Mononuclear cell (primary cell): Measurements from ENCODE around the gene MIXL1. TPM values are rescaled to one million over a fixed set of nuclear protein-coding genes. Genes with fewer than 3 reads are reported as not detected.

Source experiments
- H3K27me3 ChIP-seq: 2 replicates; pipeline ENCODE4 v1.6.0; 2011; ENCODE audit warnings: low read length, control low read depth; ENCODE audit not compliant: insufficient read depth
- H3K4me1 ChIP-seq: 2 replicates; pipeline ENCODE4 v1.5.1; 2011; ENCODE audit warnings: mild to moderate bottlenecking, low read length, control low read depth; ENCODE audit not compliant: insufficient read depth
- H3K4me3 ChIP-seq: 2 replicates; pipeline ENCODE4 v1.5.1; 2011; ENCODE audit warnings: mild to moderate bottlenecking, low read length, moderate library complexity
- H3K9me3 ChIP-seq: 2 replicates; pipeline ENCODE4 v1.5.1; 2011; ENCODE audit warnings: low read depth, mild to moderate bottlenecking, control low read depth, low read length
- total RNA-seq: library from RNA; depleted of rRNA; stranded (reverse); fragments of >200 nt; gene quantifications from one replicate; pipeline ENCODE4 v1.2.3, GENCODE V29; 2012

MIXL1 gene
- total RNA-seq, 1 donor = not detected

DNA sequence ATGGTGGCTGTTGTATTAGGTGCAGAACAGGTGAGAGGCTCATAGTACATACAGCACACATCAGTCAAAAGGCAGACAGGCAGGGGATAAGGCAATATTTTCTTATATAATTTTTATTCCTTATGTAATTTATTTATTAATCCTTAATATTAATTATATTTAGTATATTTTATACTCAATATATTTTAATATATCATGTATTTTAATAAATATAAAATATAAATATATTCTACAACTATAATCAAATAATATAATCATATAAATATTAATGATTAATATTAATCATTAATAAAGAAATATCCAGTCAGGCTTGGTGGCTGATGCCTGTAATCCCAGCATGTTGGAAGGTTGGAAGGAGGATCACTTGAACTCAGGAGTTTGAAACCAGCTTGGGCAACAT is 19.3 kb upstream of the MIXL1 start:
- no peaks in the 10 kb centered on the region for H3K9me3 ChIP-seq
- H3K4me1 ChIP-seq = peaks cover 7% of the 10 kb centered on the region
- H3K4me3 ChIP-seq = no peak overlapping the region
- no peaks in the 10 kb centered on the region for H3K27me3 ChIP-seq

DNA sequence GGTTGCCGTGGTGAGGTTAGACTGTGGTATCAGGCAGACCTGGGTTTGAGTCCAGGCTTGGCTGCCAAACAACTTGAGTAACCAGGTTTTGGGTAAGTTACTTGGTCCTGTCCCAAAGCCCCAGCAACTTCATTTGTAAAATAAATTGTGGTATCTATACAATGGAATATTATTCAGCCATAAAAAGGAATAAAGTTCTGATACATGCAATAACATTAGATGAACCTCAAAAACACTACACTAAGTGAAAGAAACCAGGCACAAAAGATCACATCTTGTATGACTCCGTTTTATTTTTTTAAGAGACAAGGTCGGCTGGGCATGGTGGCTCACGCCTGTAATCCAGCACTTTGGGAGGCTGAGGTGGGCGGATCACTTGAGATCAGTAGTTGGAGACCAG is 16.4 kb upstream of the MIXL1 start:
- Histone ChIP-seq H3K9me3 (no peaks in the 10 kb centered on the region), H3K4me3 (no peak overlapping the region), H3K4me1 (no peaks in the 10 kb centered on the region), H3K27me3 (no peaks in the 10 kb centered on the region)

DNA sequence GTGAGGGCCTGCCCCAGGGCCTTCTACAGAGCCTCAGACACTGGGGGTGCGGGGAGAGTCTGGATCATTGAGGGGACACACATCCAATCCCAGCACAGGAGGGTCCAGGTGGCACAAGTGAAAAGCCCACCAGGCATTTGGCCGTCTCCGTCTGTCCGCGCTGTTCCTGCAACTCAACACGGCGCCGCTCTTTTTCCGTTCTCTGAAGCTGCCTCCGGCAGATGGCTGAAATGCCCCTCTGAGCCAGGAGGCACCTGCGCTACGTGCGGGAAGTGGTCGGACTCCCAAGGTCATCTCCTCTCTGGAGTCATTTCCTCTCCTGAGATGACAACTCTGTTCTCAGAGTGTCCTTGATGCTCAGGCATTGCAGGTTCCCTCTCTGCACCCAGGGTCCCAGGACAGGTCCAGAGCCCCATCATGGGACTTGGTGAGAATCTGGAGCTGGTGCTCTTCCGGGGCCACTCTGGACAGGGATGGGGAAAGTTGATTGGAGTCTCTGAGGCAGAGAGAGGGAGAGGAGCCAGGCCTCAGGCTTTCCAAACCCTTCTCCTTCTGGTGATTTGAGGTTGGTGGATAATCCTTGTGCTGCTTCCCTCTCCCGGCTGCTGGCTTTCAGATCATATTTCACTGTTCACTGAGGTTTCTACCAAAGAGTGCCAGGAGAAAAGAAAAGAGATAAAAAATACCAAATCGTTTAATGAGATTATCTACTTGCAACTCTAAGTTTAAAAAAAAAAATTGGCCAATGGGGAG is 14.0 kb upstream of the MIXL1 start:
- no peaks in the 10 kb centered on the region for H3K9me3 ChIP-seq
- H3K4me1 ChIP-seq = no peaks in the 10 kb centered on the region
- H3K27me3 ChIP-seq = no peaks in the 10 kb centered on the region
- no peak overlapping the region for H3K4me3 ChIP-seq

DNA sequence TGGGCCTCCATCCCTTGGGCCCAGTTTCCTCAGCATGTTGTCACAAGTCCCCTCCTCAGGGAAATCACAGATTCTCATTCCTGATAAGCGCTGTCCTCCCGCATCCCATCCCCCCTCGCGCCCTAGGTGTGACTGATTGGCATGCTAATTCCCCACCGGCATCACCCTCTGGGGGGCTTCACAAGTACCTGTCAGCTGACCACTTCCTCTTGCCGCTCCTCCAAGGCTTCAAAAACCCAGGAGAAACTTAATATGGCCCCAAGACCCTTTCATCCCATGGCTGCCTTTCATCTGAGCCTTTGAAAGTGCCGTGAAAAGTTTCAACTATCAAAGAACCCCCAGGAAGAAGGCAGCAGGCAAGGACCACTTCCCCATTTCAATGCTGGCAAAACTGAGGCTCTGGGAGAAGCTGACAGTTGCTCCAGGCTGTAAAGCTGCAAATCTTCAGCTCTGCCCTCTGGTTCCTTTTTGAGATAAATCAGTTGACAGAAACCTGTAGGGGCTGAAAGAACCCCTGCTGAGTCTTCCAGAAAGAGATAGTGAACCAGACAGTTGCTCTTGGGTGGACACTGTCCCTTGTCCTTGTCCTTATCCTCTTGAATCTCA is 12.8 kb upstream of the MIXL1 start:
- H3K4me1 ChIP-seq = no peaks in the 10 kb centered on the region
- H3K4me3 ChIP-seq = no peak overlapping the region
- no peaks in the 10 kb centered on the region for H3K9me3 ChIP-seq
- H3K27me3 ChIP-seq = no peaks in the 10 kb centered on the region

DNA sequence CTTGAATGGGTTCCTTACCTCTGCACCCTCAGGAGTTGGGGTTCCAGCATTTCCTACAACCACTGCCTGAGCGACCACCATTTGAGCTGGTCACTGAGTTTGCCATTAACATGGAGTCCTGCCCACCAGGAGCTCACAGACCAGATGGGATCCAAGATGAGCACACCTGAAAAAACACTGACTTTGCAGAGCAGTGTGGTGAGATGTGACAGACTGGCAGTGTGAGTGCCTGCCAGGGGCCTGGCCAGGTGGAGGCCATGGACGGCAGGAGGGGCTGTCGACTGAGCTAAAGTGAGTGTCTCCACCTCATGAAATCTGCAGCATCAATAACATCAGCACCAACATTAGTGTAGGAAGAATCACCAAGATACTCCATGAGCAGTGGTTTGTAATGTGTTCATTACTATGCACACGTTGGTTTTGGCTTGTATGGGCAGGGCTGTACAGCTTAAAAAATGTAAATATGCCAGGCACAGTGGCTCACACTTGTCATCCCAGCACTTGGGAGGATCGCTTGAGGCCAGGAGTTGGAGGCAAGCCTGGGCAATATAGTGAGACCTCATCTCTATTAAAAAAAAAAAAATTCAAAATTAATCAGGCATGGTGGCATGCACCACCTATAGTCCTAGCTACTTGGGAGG is 12.2 kb upstream of the MIXL1 start:
- no peaks in the 10 kb centered on the region for H3K9me3 ChIP-seq
- H3K4me1 ChIP-seq = no peaks in the 10 kb centered on the region
- no peaks in the 10 kb centered on the region for H3K27me3 ChIP-seq
- no peak overlapping the region for H3K4me3 ChIP-seq

DNA sequence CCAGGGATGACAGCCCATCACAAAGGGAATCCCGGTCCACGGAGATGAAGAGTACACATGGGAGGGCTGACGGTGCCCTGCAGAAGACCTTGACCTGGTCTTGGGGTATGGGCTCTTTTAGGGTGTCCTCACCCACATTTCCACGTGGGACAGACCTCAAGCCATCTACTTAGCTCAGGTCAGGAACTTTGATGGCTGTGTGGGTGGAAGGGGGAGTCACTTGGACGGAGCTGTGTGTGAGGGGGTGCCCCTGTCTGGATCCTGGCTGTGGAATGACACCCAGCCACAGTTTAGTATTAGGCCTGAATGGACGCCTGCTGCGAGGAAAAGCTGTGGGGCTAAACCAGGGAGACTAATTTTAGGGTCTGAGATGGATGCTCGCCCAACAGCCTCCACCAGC is 10.9 kb upstream of the MIXL1 start:
- Histone ChIP-seq H3K9me3 (no peaks in the 10 kb centered on the region), H3K4me1 (no peaks in the 10 kb centered on the region), H3K4me3 (no peak overlapping the region), H3K27me3 (no peaks in the 10 kb centered on the region)

DNA sequence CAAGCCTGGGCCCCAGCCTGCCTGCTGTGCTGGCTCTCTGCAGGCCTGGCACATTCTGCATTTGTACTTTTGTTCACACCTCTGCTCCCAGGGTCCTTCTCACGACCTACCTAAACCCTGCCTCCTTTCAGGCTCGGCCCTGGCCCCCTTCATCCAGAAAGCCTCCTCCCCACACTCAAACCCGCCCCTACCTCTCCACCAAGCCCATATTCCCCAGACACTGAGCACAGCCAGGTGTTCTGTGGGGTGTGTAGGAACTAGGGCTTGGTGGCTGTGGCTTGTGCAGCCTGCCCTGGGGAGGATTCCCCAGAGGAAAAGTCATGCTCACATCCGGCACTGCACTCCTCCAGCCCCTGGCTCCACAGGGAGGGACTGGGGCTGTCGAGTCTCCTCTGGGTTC is 8.2 kb upstream of the MIXL1 start:
- H3K9me3 ChIP-seq = no peaks in the 10 kb centered on the region
- no peaks in the 10 kb centered on the region for H3K4me1 ChIP-seq
- no peaks in the 10 kb centered on the region for H3K27me3 ChIP-seq
- H3K4me3 ChIP-seq = no peak overlapping the region

DNA sequence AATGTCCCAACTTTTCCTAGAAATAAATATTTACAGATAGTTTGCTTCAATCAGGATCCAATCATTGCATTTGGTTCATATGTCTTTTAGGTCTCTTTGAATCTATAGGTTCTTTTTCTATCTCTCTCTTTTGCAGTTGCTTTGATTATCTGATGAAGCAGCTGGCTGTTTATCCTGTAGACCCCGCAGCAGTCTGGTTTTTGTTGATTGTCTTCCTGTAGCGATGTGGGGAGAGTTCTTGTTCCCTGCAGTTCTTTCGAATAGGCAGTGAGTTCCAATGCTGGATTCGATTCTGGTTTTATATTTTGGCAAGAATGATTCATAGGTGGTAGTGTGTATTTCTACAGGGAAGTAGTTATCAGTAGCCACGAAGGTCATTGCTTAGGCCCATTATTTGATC is 7.4 kb upstream of the MIXL1 start:
- no peaks in the 10 kb centered on the region for H3K9me3 ChIP-seq
- no peak overlapping the region for H3K4me3 ChIP-seq
- no peaks in the 10 kb centered on the region for H3K27me3 ChIP-seq
- H3K4me1 ChIP-seq = no peaks in the 10 kb centered on the region

DNA sequence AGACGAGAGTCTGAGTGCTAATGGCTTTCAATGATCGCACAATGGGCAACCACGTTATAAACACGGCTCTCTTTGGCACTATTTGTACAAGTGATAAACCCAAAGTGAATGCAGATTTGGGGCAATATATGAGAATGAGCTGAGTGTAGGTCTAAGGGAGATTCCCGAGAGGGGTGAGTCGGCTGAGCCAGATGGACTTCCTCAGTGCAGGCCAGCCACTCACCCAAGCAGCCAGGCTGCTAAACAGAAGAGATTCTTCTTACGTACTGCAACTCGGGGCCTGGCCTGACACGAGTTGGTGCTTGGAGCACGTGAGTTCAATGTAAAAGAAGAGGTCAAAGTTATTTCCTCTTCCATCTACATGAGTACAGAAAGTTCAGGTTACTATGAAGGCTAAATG is 6.2 kb upstream of the MIXL1 start:
- H3K9me3 ChIP-seq = no peaks in the 10 kb centered on the region
- no peak overlapping the region for H3K4me3 ChIP-seq
- H3K27me3 ChIP-seq = no peaks in the 10 kb centered on the region
- no peaks in the 10 kb centered on the region for H3K4me1 ChIP-seq

DNA sequence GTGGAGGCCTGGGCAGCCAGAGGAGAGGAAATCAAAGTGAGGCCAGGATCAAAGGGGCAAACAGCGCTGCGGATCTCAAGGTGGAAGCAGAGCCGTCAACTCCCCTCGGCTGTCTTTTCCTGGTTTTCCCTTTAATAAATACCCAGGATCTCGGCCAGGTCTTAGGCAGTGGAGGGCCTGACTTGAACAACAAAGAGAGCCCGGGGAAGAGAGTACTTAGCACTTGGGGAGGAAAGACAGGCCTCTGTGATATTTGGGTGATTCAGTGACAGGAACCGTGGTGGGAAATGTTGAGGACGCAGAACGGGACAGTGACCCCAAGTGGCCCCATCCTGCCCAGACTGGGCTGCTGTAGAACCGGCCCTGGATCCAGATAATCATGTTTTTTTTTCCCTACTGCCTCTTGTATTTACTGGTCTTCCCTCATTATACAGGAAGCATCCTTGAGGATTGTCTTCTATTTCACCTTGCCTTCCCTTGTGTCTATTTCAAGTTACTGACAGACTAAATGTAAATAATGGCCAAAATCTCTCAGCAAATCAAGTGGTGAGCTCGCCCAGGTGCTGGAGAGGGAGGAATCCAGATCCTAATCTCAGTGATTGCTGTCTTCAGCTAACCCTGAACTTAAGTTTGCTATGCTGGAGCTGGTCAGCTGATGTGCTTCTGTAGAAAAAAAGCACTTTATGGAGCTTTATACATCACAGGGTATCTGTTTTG is 2.8 kb upstream of the MIXL1 start:
- peaks cover 11% of the 10 kb centered on the region for H3K27me3 ChIP-seq
- H3K4me3 ChIP-seq = no peak overlapping the region
- H3K9me3 ChIP-seq = no peaks in the 10 kb centered on the region
- peaks cover 6% of the 10 kb centered on the region for H3K4me1 ChIP-seq

DNA sequence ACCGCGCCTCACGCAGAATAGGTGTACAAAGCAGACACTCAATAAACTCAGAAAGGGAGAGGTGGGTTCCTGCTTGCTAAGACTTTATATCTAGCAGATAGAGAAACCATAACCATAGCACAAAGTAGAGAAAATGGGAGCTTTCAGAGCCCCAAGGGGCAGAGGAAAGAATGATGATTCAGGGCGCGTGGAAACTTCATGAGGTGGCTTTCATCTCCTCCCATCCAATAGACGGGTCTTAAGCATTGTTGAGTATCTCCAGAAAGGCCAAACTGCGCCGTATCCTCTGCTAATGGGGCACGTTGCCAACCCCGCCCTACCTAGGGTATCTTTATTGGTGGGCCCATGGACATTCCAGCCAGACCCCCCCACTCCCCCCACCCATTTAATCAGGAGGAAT is 778 bp upstream of the MIXL1 start:
- peaks cover 11% of the 10 kb centered on the region for H3K27me3 ChIP-seq
- H3K4me3 ChIP-seq = no peak overlapping the region
- no peaks in the 10 kb centered on the region for H3K9me3 ChIP-seq
- peaks cover 6% of the 10 kb centered on the region for H3K4me1 ChIP-seq

DNA sequence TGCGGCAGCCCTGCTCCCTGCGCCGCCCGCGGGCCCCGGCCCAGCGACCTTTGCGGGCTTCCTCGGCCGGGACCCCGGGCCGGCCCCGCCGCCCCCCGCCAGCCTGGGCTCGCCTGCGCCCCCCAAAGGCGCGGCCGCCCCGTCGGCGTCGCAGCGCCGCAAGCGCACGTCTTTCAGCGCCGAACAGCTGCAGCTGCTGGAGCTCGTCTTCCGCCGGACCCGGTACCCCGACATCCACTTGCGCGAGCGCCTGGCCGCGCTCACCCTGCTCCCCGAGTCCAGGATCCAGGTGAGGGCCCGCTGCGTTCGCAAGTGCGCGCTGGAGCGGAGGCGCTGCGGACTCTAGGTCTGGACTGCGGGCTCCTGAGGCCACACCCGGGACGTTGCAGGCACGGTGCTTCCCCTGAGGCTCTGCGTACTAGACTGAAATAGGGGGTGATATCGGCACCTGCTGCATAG is 351 bp downstream of the MIXL1 start:
- Histone ChIP-seq H3K4me3 (peak overlapping the region; percentile 23), H3K27me3 (peaks cover 11% of the 10 kb centered on the region), H3K4me1 (peaks cover 6% of the 10 kb centered on the region), H3K9me3 (no peaks in the 10 kb centered on the region)

DNA sequence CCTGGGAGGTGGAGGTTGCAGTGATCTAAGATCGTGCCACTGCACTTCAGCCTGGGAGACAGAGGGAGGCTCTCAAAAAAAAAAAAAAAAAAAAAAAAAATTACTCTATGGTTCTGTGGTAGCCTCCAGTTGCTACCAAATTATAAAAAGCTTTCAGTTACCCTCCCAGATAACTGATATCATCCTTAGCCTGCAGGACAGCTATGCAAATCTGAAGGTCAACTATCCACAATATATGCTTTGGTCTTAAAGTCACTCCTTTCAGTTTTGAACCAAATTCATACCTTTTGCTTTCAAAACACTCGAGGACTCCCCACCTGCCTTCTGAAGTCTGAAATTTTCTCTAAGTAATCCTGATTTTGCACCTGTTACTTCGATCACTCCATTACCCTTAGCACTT is 3.1 kb downstream of the MIXL1 start:
- Histone ChIP-seq H3K27me3 (peaks cover 11% of the 10 kb centered on the region), H3K9me3 (no peaks in the 10 kb centered on the region), H3K4me3 (no peak overlapping the region), H3K4me1 (peaks cover 6% of the 10 kb centered on the region)

DNA sequence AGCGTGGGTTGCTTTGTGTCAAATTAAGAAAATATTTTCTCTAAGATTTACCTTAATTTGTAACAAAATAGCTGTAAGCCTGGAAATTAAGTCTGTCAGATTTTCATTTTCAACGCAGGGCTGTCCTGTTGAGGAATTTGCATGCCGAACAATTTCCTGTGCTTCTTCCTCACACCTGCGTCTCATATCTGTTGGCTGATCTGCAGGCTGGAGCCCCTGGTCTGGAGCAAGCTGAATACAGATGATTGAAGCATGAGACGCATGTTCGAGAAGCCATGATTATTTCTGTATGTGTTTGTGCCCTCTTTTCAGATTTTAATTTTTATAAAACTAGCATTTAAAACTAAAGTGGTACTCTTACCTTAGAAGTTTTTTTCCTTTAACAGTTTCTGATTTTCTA is 9.8 kb downstream of the MIXL1 start:
- H3K27me3 ChIP-seq = no peaks in the 10 kb centered on the region
- H3K4me3 ChIP-seq = no peak overlapping the region
- H3K4me1 ChIP-seq = no peaks in the 10 kb centered on the region
- H3K9me3 ChIP-seq = no peaks in the 10 kb centered on the region

DNA sequence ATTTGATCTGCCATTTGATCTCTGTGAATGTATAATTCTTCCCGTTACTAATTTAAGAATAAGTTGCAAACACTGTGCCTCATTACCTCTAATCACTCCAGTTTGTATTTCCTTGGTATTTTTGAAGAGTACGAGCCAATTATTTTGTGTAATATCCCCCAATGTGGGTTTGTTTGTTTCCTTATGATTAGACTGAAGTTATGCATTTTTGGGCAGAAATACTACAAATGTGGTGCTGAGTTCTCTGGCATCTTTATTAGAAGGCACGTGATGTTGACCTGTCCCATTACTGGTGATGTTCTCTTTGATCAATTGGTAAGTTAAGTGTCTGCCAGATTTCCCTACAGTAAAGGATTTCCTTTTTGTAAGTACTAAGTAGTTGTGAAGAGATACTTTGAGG is 10.3 kb downstream of the MIXL1 start:
- H3K4me1 ChIP-seq = no peaks in the 10 kb centered on the region
- H3K27me3 ChIP-seq = no peaks in the 10 kb centered on the region
- no peaks in the 10 kb centered on the region for H3K9me3 ChIP-seq
- no peak overlapping the region for H3K4me3 ChIP-seq
